ENCODE results near the gene CCT8.

Gene CCT8

DNA sequence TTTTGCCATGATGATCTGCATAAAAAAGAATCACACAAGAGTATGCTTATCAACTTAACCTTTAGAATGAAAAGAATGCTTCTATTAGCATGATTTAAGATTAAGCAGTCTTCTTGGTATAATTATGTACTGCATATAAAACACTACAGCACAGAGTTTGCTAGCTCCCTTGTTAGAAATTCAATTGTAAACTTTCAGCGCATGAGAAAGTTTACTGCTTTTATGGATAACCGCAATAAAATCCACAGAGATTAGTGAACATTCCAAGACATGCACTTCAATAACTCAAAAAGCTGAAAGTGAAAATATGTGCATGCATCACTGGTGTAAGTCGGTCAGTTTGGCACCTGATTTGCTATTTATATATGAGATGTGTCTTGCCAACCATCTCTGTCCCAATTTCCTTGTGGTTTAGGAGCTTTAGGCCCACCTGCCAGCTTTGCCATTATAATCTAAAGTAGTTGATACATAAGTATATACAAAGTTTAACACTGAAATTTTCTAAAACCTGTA lies 16.9 kb downstream of the CCT8 start:
- no peak overlapping the region for H3K4me3 ChIP-seq (ENCODE audit: low read depth, low read length)
- DNase-seq (ENCODE audit: low read depth), result no peak
- TF ChIP-seq, protein P1, sequence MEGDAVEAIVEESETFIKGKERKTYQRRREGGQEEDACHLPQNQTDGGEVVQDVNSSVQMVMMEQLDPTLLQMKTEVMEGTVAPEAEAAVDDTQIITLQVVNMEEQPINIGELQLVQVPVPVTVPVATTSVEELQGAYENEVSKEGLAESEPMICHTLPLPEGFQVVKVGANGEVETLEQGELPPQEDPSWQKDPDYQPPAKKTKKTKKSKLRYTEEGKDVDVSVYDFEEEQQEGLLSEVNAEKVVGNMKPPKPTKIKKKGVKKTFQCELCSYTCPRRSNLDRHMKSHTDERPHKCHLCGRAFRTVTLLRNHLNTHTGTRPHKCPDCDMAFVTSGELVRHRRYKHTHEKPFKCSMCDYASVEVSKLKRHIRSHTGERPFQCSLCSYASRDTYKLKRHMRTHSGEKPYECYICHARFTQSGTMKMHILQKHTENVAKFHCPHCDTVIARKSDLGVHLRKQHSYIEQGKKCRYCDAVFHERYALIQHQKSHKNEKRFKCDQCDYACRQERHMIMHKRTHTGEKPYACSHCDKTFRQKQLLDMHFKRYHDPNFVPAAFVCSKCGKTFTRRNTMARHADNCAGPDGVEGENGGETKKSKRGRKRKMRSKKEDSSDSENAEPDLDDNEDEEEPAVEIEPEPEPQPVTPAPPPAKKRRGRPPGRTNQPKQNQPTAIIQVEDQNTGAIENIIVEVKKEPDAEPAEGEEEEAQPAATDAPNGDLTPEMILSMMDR (conservative IDR thresholded peaks at IDR 0.05; ENCODE audit: low read depth, low read length), result no peak

DNA sequence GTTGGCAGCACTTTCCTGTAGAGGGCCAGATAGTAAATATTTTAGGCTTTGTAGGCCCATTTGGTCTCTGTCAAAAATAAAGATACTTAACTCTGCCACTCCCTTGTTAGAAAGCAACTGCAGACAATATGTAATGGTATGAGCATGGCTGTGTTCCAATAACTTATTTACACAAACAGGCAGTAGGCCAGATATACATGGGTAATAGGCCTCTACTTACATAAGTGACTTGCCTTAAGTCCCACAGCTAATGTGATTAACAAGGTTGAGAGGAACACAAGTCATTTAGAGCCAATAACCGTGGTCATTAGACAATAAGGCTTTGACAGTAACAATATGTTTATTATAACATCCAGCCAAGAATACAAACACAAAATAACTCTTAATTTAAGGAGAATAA lies 17.4 kb downstream of the CCT8 start:
- TF ChIP-seq, protein P1 (conservative IDR thresholded peaks at IDR 0.05; ENCODE audit: low read depth, low read length), result no peak
- no peak overlapping the region for H3K4me3 ChIP-seq (ENCODE audit: low read depth, low read length)
- DNase-seq (ENCODE audit: low read depth), result no peak

DNA sequence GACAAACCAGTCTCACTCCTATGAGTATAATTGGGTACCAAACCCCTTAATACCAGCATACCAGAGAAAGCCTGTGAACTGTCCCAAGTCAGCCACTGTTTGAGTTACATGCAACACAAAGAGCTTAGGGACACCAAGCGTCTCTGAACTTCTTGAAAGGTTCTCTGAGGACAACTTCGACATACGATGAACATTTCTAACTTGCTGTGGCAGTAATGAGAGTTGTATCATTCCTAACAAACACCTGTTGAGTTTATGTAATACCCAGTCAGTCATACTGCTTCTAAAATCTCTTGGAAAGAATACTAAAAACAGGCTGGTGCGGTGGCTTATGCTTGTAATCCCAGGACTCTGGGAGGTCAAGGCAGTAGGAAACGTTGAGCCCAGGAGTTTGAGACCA lies 18.4 kb downstream of the CCT8 start:
- DNase-seq (ENCODE audit: low read depth), result no peak
- H3K4me3 ChIP-seq (ENCODE audit: low read depth, low read length), result no peak overlapping the region
- TF ChIP-seq, protein P1 (conservative IDR thresholded peaks at IDR 0.05; ENCODE audit: low read depth, low read length), result no peak

DNA sequence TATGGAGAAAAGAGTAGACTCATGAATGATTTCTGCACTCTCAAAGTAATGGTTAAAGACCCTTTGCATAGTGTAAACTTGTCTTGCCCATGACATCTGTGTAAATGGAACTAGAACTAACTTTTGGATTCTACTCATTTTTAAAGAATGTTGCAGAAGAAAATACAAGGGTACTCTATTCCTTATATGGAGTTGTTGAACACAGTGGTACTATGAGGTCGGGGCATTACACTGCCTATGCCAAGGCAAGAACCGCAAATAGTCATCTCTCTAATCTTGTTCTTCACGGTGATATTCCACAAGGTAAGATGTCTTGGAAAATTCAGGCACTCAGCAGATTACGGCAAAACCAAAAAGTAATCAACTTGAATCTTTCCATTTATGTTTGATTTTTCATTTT lies 19.8 kb downstream of the CCT8 start:
- no peak overlapping the region for H3K4me3 ChIP-seq (ENCODE audit: low read depth, low read length)
- peak; percentile 24 for DNase-seq (ENCODE audit: low read depth)
- TF ChIP-seq, protein P1 (conservative IDR thresholded peaks at IDR 0.05; ENCODE audit: low read depth, low read length), result no peak

DNA sequence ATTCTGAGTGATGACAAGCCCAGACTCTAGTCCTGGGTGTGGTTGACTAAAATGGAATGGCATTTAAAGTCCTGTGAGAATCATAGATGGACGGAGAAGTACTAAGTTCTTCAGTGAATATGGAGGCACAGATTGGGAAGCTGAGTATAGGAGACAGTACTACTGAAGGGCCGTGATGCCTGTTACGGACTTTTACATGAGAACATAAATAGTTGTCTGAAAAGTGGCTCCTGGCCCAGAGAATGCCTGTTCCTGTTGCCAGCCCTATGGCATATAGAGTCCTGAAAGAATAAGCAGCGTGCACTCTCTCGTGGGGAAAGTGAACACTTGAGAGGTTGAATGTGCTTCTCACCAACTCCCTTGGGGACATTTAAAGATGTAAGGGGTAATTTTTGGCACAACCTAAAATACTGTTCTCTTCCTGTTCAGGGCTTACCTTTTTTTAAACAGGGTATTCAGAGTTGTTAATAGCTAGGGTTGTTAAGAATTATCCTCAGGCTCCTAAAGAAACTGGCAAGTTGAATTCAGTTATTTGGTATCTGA lies 20.4 kb downstream of the CCT8 start:
- TF ChIP-seq, protein P1 (conservative IDR thresholded peaks at IDR 0.05; ENCODE audit: low read depth, low read length), result no peak
- no peak overlapping the region for H3K4me3 ChIP-seq (ENCODE audit: low read depth, low read length)
- DNase-seq (ENCODE audit: low read depth), result no peak

DNA sequence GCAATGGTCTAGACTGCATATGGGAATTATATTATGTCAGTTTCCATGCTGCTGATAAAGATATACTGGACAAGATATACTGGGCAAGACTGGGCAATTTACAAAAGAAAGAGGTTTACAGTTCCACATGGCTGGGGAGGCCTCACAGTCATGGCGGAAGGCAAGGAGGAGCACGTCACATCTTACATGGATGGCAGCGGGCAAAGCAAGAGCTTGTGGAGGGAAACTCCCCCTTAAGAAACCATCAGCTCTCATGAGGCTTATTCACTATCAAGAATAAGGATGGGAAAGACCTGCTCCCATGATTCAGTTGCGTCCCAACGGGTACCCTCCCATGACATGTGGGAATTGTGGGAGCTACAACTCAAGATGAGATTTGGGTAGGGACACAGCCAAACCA lies 21.2 kb downstream of the CCT8 start:
- DNase-seq (ENCODE audit: low read depth), result no peak
- TF ChIP-seq, protein P1 (conservative IDR thresholded peaks at IDR 0.05; ENCODE audit: low read depth, low read length), result no peak
- H3K4me3 ChIP-seq (ENCODE audit: low read depth, low read length), result no peak overlapping the region

DNA sequence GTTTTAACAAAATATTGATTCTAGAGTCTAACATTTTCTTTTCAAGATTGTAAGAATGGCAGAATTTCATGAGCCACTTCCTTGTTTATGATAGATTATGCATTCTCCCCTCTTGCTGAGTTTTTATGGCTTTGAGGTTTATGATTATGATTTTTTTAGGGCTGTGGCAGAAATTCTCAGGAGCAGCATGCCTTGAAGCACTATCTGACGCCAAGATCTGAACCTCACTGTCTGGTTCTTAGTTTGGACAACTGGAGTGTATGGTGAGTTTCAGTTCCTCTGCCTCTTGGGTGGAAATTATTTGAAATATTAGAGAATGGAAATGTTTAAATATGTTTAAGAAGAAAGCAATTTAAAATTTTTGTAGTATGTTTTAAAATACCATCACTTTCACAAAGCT lies 38.8 kb downstream of the CCT8 start:
- TF ChIP-seq, protein P1 (conservative IDR thresholded peaks at IDR 0.05; ENCODE audit: low read depth, low read length), result no peak
- no peak overlapping the region for H3K4me3 ChIP-seq (ENCODE audit: low read depth, low read length)
- no peak for DNase-seq (ENCODE audit: low read depth)

All from choroid plexus epithelial cell (primary cell).